DOHH2 (cell line): ENCODE data around the gene KCNMA1.

Experiments
- EZH2phosphoT487 ChIP-seq: fragments of 200-600 bp; sonication (generic); IDR thresholded peaks from 2 replicates; pipeline ENCODE4 v1.6.1; 2017; ENCODE audit warnings: borderline replicate concordance, mild to moderate bottlenecking, antibody characterized with exemption, low read length, moderate library complexity, mixed read lengths
- TF ChIP-seq, protein P1 (sequence below): fragments of 200-600 bp; sonication (generic); IDR thresholded peaks from one replicate; pipeline ENCODE4 v1.5.1; 2014; ENCODE audit warnings: antibody characterized with exemption, mild to moderate bottlenecking, low read depth, low read length; ENCODE audit not compliant: poor library complexity, severe bottlenecking

DNA sequence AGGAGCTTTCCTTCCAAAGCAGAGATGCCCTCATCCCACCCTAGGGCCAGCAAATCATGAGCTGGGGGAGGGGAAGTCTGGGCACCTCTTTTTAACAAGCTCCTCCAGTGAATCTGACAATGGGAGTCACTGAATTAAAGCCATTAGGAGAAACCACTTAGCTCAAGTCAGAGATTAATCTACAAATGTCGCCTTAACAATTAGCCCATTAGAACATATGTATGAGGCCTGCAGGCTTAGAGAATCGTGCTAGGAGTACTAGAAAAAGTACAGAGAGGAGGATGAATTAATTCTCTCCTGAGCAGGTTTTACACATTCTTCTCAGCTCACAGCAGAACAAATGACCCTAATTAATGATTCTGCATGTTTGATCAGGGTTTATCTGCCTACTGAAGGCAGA lies 381.3 kb downstream of the KCNMA1 start:
- TF ChIP-seq, protein P1, sequence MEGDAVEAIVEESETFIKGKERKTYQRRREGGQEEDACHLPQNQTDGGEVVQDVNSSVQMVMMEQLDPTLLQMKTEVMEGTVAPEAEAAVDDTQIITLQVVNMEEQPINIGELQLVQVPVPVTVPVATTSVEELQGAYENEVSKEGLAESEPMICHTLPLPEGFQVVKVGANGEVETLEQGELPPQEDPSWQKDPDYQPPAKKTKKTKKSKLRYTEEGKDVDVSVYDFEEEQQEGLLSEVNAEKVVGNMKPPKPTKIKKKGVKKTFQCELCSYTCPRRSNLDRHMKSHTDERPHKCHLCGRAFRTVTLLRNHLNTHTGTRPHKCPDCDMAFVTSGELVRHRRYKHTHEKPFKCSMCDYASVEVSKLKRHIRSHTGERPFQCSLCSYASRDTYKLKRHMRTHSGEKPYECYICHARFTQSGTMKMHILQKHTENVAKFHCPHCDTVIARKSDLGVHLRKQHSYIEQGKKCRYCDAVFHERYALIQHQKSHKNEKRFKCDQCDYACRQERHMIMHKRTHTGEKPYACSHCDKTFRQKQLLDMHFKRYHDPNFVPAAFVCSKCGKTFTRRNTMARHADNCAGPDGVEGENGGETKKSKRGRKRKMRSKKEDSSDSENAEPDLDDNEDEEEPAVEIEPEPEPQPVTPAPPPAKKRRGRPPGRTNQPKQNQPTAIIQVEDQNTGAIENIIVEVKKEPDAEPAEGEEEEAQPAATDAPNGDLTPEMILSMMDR = no peak
- TF ChIP-seq EZH2phosphoT487 = no peak
